Stimulated activated CD4-positive, alpha-beta T cell treated with anti-CD3 and anti-CD28 coated beads, Interleukin-2, amount 100 ng/mL, for 24 hours (primary cell): ENCODE data around the gene SDCBP2.
A peak's percentile ranks its signal among the peaks of the same experiment; 100 is the strongest.

Experiments
- DNase-seq, 2 donors: peaks; one replicate each; pipeline ENCODE4 v3.0.0-alpha.2; 2020

Gene SDCBP2

GRCh38 chr20:1293641-1294379 lies 35.1 kb downstream of the SDCBP2 start:
- DNase-seq: no peak

- DNase-seq: no peak
Observed at GRCh38 chr20:1292620-1293019, 36.3 kb downstream of the SDCBP2 start.

GRCh38 chr20:1291191-1291741 lies 37.7 kb downstream of the SDCBP2 start:
- DNase-seq: no peak

- DNase-seq: no peak
Observed at GRCh38 chr20:1287787-1288569, 41.0 kb downstream of the SDCBP2 start.

GRCh38 chr20:1287306-1287705 lies 41.6 kb downstream of the SDCBP2 start:
- DNase-seq: no peak

GRCh38 chr20:1286267-1287024 lies 42.5 kb downstream of the SDCBP2 start:
- no peak for DNase-seq

GRCh38 chr20:1283522-1284510 lies 45.1 kb downstream of the SDCBP2 start:
- DNase-seq: no peak

GRCh38 chr20:1282966-1283365 lies 46.0 kb downstream of the SDCBP2 start:
- no peak for DNase-seq

- peak in 1 of 2 donors; percentile 11 for DNase-seq
Observed at GRCh38 chr20:1281279-1282057, 47.5 kb downstream of the SDCBP2 start.

GRCh38 chr20:1280195-1281102 lies 48.5 kb downstream of the SDCBP2 start:
- DNase-seq: peak in 1 of 2 donors; percentile 9

GRCh38 chr20:1278993-1279392 lies 49.9 kb downstream of the SDCBP2 start:
- DNase-seq: no peak

- no peak for DNase-seq
Observed at GRCh38 chr20:1277529-1278322, 51.2 kb downstream of the SDCBP2 start.

GRCh38 chr20:1275919-1276318 lies 53.0 kb downstream of the SDCBP2 start:
- DNase-seq: no peak

GRCh38 chr20:1274485-1275311 lies 54.2 kb downstream of the SDCBP2 start:
- no peak for DNase-seq

- DNase-seq: no peak
Observed at GRCh38 chr20:1273366-1273765, 55.6 kb downstream of the SDCBP2 start.

GRCh38 chr20:1272368-1273100 lies 56.4 kb downstream of the SDCBP2 start:
- no peak for DNase-seq

GRCh38 chr20:1269850-1270249 lies 59.1 kb downstream of the SDCBP2 start:
- no peak for DNase-seq
